SW480 (cell line): Measurements from ENCODE around the gene PRKACA.

Experiments used
- DNase-seq: peaks from one replicate; pipeline ENCODE4 v3.0.0-alpha.2; 2016; ENCODE audit warnings: low spot score

The PRKACA gene

GRCh38 chr19:14093117-14093823, 24.3 kb downstream of the PRKACA start:
- no peak for DNase-seq

GRCh38 chr19:14091813-14092462, 25.6 kb downstream of the PRKACA start:
- DNase-seq = no peak

- DNase-seq = peak; percentile 91
Measured at GRCh38 chr19:14091081-14091812, 26.3 kb downstream of the PRKACA start.

GRCh38 chr19:14090509-14091080, 27.0 kb downstream of the PRKACA start, which contains the start of gene SAMD1:
Gene SAMD1, minus strand, starts transcription at chr19:14090751.
- peak; percentile 89 for DNase-seq

GRCh38 chr19:14089662-14090508, 27.7 kb downstream of the PRKACA start:
- DNase-seq = peak; percentile 71

- DNase-seq = no peak
Measured at GRCh38 chr19:14089412-14089661, 28.2 kb downstream of the PRKACA start.

GRCh38 chr19:14088634-14089411, 28.7 kb downstream of the PRKACA start:
- DNase-seq = no peak

GRCh38 chr19:14086098-14086497, 31.5 kb downstream of the PRKACA start:
- no peak for DNase-seq

- DNase-seq = no peak
Measured at GRCh38 chr19:14085309-14085995, 32.1 kb downstream of the PRKACA start, which contains the start of gene C19orf67. Gene C19orf67, minus strand, starts transcription at chr19:14085783. Its CDS starts 156 bp downstream, at chr19:14085627.

- DNase-seq = no peak
Measured at GRCh38 chr19:14082675-14082960, 34.9 kb downstream of the PRKACA start.

GRCh38 chr19:14081797-14082674, 35.5 kb downstream of the PRKACA start:
- DNase-seq = no peak

GRCh38 chr19:14080887-14081796, 36.4 kb downstream of the PRKACA start:
- DNase-seq = peak; percentile 99

- DNase-seq = no peak
Measured at GRCh38 chr19:14078411-14078810, 39.2 kb downstream of the PRKACA start.

GRCh38 chr19:14073925-14074838, 43.4 kb downstream of the PRKACA start:
- DNase-seq = peak; percentile 65

- DNase-seq = peak; percentile 76
Measured at GRCh38 chr19:14073261-14073924, 44.2 kb downstream of the PRKACA start.

- peak; percentile 84 for DNase-seq
Measured at GRCh38 chr19:14072535-14073260, 44.9 kb downstream of the PRKACA start, which contains the start of gene MISP3. Gene MISP3, plus strand, starts transcription at chr19:14072786. Its CDS starts 524 bp downstream, at chr19:14073310.
